Measurements from ENCODE around the gene SIGLEC14. TPM values are rescaled to one million over a fixed set of nuclear protein-coding genes. Genes with fewer than 3 reads are reported as not detected.
"Not testable (repeated sequence)": the region's sequence is repeated elsewhere in the genome, so short reads cannot be mapped to it uniquely, and the experiment has no call there.

Gene SIGLEC14
- total RNA-seq, 1 donor from 2014 or later = 0.75 TPM

GRCh38 chr19:51681286-51681941 is 34.8 kb upstream of the SIGLEC14 start:
- H3K9me3 ChIP-seq = no peaks in the 10 kb centered on the region

GRCh38 chr19:51680474-51680873 is 33.8 kb upstream of the SIGLEC14 start:
- no peak for TF ChIP-seq CTCF (IDR thresholded peaks at IDR 0.05)
- H3K27me3 ChIP-seq = no peaks in the 10 kb centered on the region
- no peak overlapping the region for H3K4me3 ChIP-seq
- DNase-seq (ENCODE audit: low spot score in 2 of 2) = no peak
- no peaks in the 10 kb centered on the region for H3K4me1 ChIP-seq
- no peaks in the 10 kb centered on the region for H3K36me3 ChIP-seq
- no peak overlapping the region for H3K27ac ChIP-seq
- no peaks in the 10 kb centered on the region for H3K9me3 ChIP-seq
- intact Hi-C loops (cut with DNase I) = loop anchor here (5.0 to 10.0 kb wide), 2 partner anchors 37 to 316 kb away; partner anchors contain the start of genes CLDND2 and ETFB

More at GRCh38 chr19:51681286-51681941, 34.8 kb upstream of the SIGLEC14 start:
- Histone ChIP-seq H3K4me3 (no peak overlapping the region), H3K4me1 (no peaks in the 10 kb centered on the region), H3K27ac (no peak overlapping the region), H3K36me3 (no peaks in the 10 kb centered on the region), H3K27me3 (no peaks in the 10 kb centered on the region)
- DNase-seq (ENCODE audit: low spot score in 2 of 2) = no peak
- intact Hi-C loops (cut with DNase I) = loop anchor here (5.0 to 10.0 kb wide), 2 partner anchors 36 to 317 kb away; partner anchors contain the start of genes CLDND2 and ETFB
- TF ChIP-seq CTCF (IDR thresholded peaks at IDR 0.05) = no peak

- no peaks in the 10 kb centered on the region for H3K27me3 ChIP-seq
- no peak for DNase-seq (ENCODE audit: low spot score in 2 of 2)
- H3K4me3 ChIP-seq = no peak overlapping the region
- no peak for TF ChIP-seq CTCF (IDR thresholded peaks at IDR 0.05)
- H3K4me1 ChIP-seq = no peaks in the 10 kb centered on the region
- no peak overlapping the region for H3K27ac ChIP-seq
- no peaks in the 10 kb centered on the region for H3K9me3 ChIP-seq
- no peaks in the 10 kb centered on the region for H3K36me3 ChIP-seq
- intact Hi-C loops (cut with DNase I) = no loop called here
Measured at GRCh38 chr19:51676566-51677083, 30.0 kb upstream of the SIGLEC14 start.

- intact Hi-C loops (cut with DNase I); DNase-seq (ENCODE audit: low spot score in 2 of 2); H3K36me3 ChIP-seq; H3K9me3 ChIP-seq; H3K27ac ChIP-seq; H3K4me1 ChIP-seq; H3K4me3 ChIP-seq; H3K27me3 ChIP-seq: not testable (repeated sequence)
- TF ChIP-seq CTCF (IDR thresholded peaks at IDR 0.05) = peak in 2 of 3 experiments; percentile 32 to 33
Measured at GRCh38 chr19:51675911-51676565, 29.4 kb upstream of the SIGLEC14 start.

GRCh38 chr19:51668216-51668615 is 21.6 kb upstream of the SIGLEC14 start:
- no peak for DNase-seq (ENCODE audit: low spot score in 2 of 2)
- TF ChIP-seq CTCF (IDR thresholded peaks at IDR 0.05) = no peak
- Histone ChIP-seq H3K27ac (no peak overlapping the region), H3K4me1 (no peaks in the 10 kb centered on the region), H3K9me3 (no peaks in the 10 kb centered on the region), H3K36me3 (no peaks in the 10 kb centered on the region), H3K4me3 (no peak overlapping the region), H3K27me3 (no peaks in the 10 kb centered on the region)
- intact Hi-C loops (cut with DNase I) = no loop called here

Data from ascending aorta (tissue), 2 donors.